Liver (tissue), 9 donors: ENCODE data around the gene TPRG1L. TPM values are rescaled to one million over a fixed set of nuclear protein-coding genes. Genes with fewer than 3 reads are reported as not detected.

ENCODE experiments used
- DNase-seq: peaks from one replicate; pipeline ENCODE4 v3.0.0-alpha.2; 2017; ENCODE audit warnings: low spot score
- H3K27ac ChIP-seq, 2 donors: one replicate each; pipeline ENCODE4 v1.7.0; 2013; ENCODE audit warnings: inconsistent platforms in 2 of 2, low read length in 2 of 2, control low read depth in 1 of 2, low read depth in 1 of 2, mild to moderate bottlenecking in 1 of 2
- H3K27me3 ChIP-seq, 4 donors: one replicate each; pipeline versions ENCODE4 v1.6.1 to v1.7.0; 2013; ENCODE audit warnings: low read length in 3 of 4, inconsistent platforms in 1 of 4, mild to moderate bottlenecking in 1 of 4, moderate library complexity in 1 of 4; ENCODE audit not compliant: control insufficient read depth in 4 of 4, insufficient read depth in 4 of 4
- H3K36me3 ChIP-seq, 4 donors: one replicate each; pipeline versions ENCODE4 v1.6.1 to v1.7.0; 2013; ENCODE audit warnings: low read length in 3 of 4, mild to moderate bottlenecking in 3 of 4, low read depth in 1 of 4, moderate library complexity in 1 of 4; ENCODE audit not compliant: control insufficient read depth in 4 of 4, insufficient read depth in 3 of 4
- H3K4me1 ChIP-seq, 4 donors: one replicate each; pipeline versions ENCODE4 v1.6.1 to v1.7.0; 2013; ENCODE audit warnings: low read length in 3 of 4, mild to moderate bottlenecking in 3 of 4, moderate library complexity in 1 of 4; ENCODE audit not compliant: control insufficient read depth in 4 of 4, insufficient read depth in 4 of 4
- H3K4me3 ChIP-seq, 3 donors: one replicate each; pipeline versions ENCODE4 v1.6.1 to v1.7.0; 2013; ENCODE audit warnings: low read length in 3 of 3, control low read depth in 1 of 3, low read depth in 1 of 3, mild to moderate bottlenecking in 1 of 3
- H3K9ac ChIP-seq, 2 donors: one replicate each; pipeline ENCODE4 v1.7.0; 2013; ENCODE audit warnings: low read length in 2 of 2, mild to moderate bottlenecking in 2 of 2, moderate library complexity in 2 of 2, control low read depth in 1 of 2, low read depth in 1 of 2
- H3K9me3 ChIP-seq, 4 donors: one replicate each; pipeline versions ENCODE4 v1.6.1 to v1.7.0; 2013; ENCODE audit warnings: low read length in 3 of 4; ENCODE audit not compliant: control insufficient read depth in 4 of 4
- EGR1 ChIP-seq, 2 donors: IDR thresholded peaks; 2 replicates each; pipeline ENCODE4 v1.6.1; 2016 to 2018; ENCODE audit warnings: antibody characterized with exemption in 2 of 2, low read depth in 2 of 2
- FOXA1 ChIP-seq: IDR thresholded peaks from 2 replicates; pipeline ENCODE4 v1.6.1; 2016; ENCODE audit warnings: antibody characterized with exemption
- GABPA ChIP-seq, 2 donors: IDR thresholded peaks in 1 of 2; conservative IDR thresholded peaks in 1 of 2; 2 replicates each; pipeline ENCODE4 v1.6.1; 2016; ENCODE audit warnings: antibody characterized with exemption in 2 of 2, mild to moderate bottlenecking in 1 of 2, moderate library complexity in 1 of 2
- HNF4A ChIP-seq, 2 donors: conservative IDR thresholded peaks; 2 replicates each; pipeline ENCODE4 v1.6.1; 2016; ENCODE audit warnings: antibody characterized with exemption in 2 of 2, mild to moderate bottlenecking in 2 of 2
- RAD21 ChIP-seq, 2 donors: IDR thresholded peaks; 2 replicates each; pipeline ENCODE4 v1.6.1; 2016; ENCODE audit warnings: antibody characterized with exemption in 2 of 2, mild to moderate bottlenecking in 2 of 2
- RXRA ChIP-seq, 2 donors: IDR thresholded peaks; 2 replicates each; pipeline ENCODE4 v1.6.1; 2017 to 2018; ENCODE audit warnings: antibody characterized with exemption in 2 of 2, mild to moderate bottlenecking in 1 of 2
- SP1 ChIP-seq: IDR thresholded peaks from 2 replicates; pipeline ENCODE4 v1.6.1; 2018; ENCODE audit warnings: antibody characterized with exemption, mild to moderate bottlenecking
- WGBS: extraction: QIAGEN DNeasy Blood & Tissue Kit; methylation state at CpG from one replicate; pipeline ENCODE4 v1.1.7; 2013; 5-methylcytosine and 5-hydroxymethylcytosine counted together
- polyA plus RNA-seq, 2 donors: library from polyadenylated mRNA; stranded (reverse) in 1 of 2; unstranded in 1 of 2; fragments of 200-250 nt in 1 of 2; fragments of >200 nt in 1 of 2; fragmentation: Nextera tagmentation in 1 of 2; extraction: Ambion mirVana in 1 of 2; gene quantifications; one replicate each; pipeline versions ENCODE4 v1.2.1 to v1.2.3, GENCODE V29; 2013 to 2015
- total RNA-seq, 2 donors: library from RNA; depleted of rRNA; stranded (reverse); fragments of >200 nt; gene quantifications; one replicate each; pipeline ENCODE4 v1.2.3, GENCODE V29; 2014
- TF ChIP-seq, protein P1 (sequence below): IDR thresholded peaks from 2 replicates; pipeline ENCODE4 v1.6.1; 2016; ENCODE audit warnings: antibody characterized with exemption
- TF ChIP-seq, protein P2 (sequence below): IDR thresholded peaks from 2 replicates; pipeline ENCODE4 v1.6.1; 2016; ENCODE audit warnings: antibody characterized with exemption
- TF ChIP-seq, protein P3 (sequence below): IDR thresholded peaks from 2 replicates; pipeline ENCODE4 v1.6.1; 2016; ENCODE audit warnings: antibody characterized with exemption, mild to moderate bottlenecking
- donor health status: healthy.
- donor health status: healthy.
- donor health status: healthy.
- donor health status: healthy.
- donor health status: healthy.

The TPRG1L gene
- total and polyA plus RNA-seq, 4 donors, result 29.3 to 51.0 (median 43.9) TPM

DNA sequence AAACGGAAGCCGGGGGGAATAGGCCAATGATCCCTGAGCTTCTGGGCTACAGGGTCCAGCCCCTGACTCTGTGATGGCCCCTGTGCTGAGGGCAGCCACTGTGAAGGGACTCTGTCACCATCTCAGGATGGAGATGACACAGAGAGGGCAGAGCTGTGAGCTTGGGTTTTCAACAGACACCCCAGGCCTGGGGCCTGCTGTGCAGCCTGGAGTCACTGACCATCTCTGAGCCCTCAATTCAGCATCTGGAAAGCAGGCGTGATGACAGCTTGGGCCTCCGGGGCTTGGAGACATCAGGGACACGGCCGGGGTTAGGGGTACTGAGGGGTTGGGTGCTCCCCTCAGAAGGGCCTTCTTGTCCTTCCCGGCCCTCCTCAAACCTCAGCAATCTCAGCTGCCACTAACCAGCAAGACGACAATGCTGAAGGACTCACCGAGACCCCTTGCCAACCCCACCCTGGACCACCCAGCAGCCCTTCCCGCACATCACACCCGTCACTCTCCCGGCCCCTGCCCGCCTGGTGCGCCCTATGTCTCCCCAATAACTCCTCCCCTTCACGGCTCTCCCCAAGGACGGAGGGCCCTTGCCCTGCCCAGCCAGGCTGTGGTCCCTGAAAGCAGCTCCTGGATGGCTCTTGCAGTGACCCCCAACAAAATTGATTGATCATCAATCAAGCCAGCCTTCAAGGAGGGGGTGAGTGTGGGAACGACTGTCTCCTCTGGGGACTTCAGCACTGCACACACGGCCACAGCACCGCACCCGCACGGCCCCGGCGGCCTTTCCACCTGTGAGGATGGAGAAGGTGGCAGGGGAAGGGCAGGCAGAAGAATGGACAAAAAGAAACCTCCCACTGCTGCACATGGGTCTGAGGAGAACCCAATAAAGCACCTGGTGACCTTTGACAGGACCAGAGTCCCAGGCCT is 17.8 kb upstream of the TPRG1L start:
- TF ChIP-seq RAD21 (IDR thresholded peaks at IDR 0.05), result no peak
- TF ChIP-seq, protein P1, sequence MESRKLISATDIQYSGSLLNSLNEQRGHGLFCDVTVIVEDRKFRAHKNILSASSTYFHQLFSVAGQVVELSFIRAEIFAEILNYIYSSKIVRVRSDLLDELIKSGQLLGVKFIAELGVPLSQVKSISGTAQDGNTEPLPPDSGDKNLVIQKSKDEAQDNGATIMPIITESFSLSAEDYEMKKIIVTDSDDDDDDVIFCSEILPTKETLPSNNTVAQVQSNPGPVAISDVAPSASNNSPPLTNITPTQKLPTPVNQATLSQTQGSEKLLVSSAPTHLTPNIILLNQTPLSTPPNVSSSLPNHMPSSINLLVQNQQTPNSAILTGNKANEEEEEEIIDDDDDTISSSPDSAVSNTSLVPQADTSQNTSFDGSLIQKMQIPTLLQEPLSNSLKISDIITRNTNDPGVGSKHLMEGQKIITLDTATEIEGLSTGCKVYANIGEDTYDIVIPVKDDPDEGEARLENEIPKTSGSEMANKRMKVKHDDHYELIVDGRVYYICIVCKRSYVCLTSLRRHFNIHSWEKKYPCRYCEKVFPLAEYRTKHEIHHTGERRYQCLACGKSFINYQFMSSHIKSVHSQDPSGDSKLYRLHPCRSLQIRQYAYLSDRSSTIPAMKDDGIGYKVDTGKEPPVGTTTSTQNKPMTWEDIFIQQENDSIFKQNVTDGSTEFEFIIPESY, result no peak
- TF ChIP-seq, protein P2, sequence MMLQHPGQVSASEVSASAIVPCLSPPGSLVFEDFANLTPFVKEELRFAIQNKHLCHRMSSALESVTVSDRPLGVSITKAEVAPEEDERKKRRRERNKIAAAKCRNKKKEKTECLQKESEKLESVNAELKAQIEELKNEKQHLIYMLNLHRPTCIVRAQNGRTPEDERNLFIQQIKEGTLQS, result no peak
- no peak for TF ChIP-seq FOXA1
- TF ChIP-seq GABPA (IDR thresholded peaks at IDR 0.05 in 1 of 2, conservative IDR thresholded peaks at IDR 0.05 in 1 of 2), result no peak
- TF ChIP-seq, protein P3, sequence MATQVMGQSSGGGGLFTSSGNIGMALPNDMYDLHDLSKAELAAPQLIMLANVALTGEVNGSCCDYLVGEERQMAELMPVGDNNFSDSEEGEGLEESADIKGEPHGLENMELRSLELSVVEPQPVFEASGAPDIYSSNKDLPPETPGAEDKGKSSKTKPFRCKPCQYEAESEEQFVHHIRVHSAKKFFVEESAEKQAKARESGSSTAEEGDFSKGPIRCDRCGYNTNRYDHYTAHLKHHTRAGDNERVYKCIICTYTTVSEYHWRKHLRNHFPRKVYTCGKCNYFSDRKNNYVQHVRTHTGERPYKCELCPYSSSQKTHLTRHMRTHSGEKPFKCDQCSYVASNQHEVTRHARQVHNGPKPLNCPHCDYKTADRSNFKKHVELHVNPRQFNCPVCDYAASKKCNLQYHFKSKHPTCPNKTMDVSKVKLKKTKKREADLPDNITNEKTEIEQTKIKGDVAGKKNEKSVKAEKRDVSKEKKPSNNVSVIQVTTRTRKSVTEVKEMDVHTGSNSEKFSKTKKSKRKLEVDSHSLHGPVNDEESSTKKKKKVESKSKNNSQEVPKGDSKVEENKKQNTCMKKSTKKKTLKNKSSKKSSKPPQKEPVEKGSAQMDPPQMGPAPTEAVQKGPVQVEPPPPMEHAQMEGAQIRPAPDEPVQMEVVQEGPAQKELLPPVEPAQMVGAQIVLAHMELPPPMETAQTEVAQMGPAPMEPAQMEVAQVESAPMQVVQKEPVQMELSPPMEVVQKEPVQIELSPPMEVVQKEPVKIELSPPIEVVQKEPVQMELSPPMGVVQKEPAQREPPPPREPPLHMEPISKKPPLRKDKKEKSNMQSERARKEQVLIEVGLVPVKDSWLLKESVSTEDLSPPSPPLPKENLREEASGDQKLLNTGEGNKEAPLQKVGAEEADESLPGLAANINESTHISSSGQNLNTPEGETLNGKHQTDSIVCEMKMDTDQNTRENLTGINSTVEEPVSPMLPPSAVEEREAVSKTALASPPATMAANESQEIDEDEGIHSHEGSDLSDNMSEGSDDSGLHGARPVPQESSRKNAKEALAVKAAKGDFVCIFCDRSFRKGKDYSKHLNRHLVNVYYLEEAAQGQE, result no peak
- no peak for TF ChIP-seq RXRA (IDR thresholded peaks at IDR 0.05)
- TF ChIP-seq EGR1 (IDR thresholded peaks at IDR 0.05; ENCODE audit: low read depth in 2 of 2), result no peak

DNA sequence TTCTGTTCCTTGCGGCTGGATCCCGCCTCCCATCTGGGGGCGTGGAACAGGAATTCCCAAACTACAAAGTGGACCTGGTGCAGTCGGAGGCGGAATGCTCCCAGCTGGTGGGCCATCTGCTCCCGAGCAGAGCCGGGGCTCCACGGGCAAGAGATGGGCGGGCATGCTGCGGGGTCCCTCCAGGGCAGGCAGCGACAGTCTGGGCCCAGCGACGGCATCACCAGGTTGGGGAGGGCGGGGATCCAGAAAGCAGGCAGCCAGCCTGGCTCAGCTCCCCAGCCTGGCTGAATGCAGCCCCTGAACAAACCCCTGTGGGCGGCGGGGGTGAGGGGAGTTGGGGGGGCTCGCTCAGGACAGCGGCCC is 17.1 kb upstream of the TPRG1L start:
- no peak overlapping the region for H3K27ac ChIP-seq
- H3K4me3 ChIP-seq, result no peak overlapping the region
- H3K9ac ChIP-seq, result no peak overlapping the region
- TF ChIP-seq HNF4A (conservative IDR thresholded peaks at IDR 0.05), result no peak
- no peak for TF ChIP-seq RXRA (IDR thresholded peaks at IDR 0.05)
- no peak for TF ChIP-seq SP1
- no peak for TF ChIP-seq GABPA (IDR thresholded peaks at IDR 0.05 in 1 of 2, conservative IDR thresholded peaks at IDR 0.05 in 1 of 2)
- TF ChIP-seq, protein P2, result no peak
- TF ChIP-seq FOXA1, result no peak
- H3K4me1 ChIP-seq, result peaks cover 5 to 8% (median 6%) of the 10 kb centered on the region in 4 donors
- peaks cover 0 to 1% (median 0%) of the 10 kb centered on the region in 4 donors for H3K36me3 ChIP-seq
- peaks cover 0 to 2% (median 0%) of the 10 kb centered on the region in 4 donors for H3K27me3 ChIP-seq
- DNase-seq, result no peak
- H3K9me3 ChIP-seq, result no peaks in the 10 kb centered on the region
- 87% methylated on average over 18 of the region's 18 CpGs for WGBS

More for the DNA sequence above, 17.8 kb upstream of the TPRG1L start:
- Histone ChIP-seq H3K9ac (no peak overlapping the region), H3K4me1 (peaks cover 5 to 8% (median 6%) of the 10 kb centered on the region in 4 donors), H3K9me3 (no peaks in the 10 kb centered on the region), H3K27me3 (peaks cover 0 to 2% (median 0%) of the 10 kb centered on the region in 4 donors), H3K36me3 (peaks cover 0 to 1% (median 0%) of the 10 kb centered on the region in 4 donors), H3K4me3 (no peak overlapping the region), H3K27ac (no peak overlapping the region)
- WGBS, result 88% methylated on average over 23 of the region's 23 CpGs
- no peak for DNase-seq
